ENCODE data around the gene SNX32. TPM values are rescaled to one million over a fixed set of nuclear protein-coding genes. Genes with fewer than 3 reads are reported as not detected.

Gene SNX32
- total and polyA plus RNA-seq, 9 of the 15 experiments (the other 6 are each of a cell fraction or from before 2014, with no cell fraction given), result 0.03 TPM; not detected in 7

DNA sequence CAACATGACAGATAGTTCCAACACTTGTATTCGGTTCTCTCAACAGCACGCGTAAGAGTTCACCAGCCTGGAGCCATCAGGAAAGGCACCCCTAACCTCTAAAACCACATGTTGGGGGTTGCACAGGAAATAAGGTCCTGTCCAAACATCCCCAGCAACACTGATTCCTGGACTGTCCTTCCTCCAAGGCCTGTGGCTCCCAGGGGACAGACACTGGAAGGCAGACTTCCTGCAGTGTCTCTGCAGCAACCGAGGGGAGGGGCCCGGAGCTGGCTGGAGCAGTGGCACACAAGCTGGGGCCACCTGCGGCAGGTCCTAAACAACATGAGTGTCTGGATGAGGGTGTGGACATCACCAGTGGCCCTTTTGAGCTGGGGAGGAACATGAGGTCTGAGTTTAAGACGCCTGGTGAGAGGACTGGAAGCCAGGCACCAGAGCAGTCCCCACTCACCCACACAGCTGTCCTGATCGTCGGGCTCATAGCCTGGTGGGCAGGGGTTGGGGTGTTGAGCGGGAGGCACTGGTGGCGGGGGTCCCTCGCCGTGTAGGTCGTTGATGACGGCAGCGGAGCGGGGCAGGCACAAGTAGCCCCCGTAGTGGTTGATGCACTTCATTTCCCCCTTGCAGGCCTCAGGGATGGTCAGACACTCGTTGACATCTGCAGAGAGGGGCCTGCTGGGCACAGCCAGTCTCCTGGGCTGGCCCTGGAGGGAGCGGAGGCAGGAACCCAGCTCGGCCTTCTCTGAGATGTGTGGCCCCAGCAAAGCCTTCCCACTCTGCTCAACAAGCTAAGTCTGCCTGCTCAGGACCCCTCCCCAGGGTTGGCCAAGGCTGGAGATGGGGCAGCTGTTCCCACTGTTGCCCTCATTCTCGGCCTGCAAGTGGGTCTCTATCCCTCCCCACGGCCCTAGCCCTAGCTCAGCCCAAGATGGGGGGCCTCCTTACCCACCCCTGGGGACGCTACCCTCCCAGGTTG is 37.2 kb downstream of the SNX32 start:
- no peaks in the 10 kb centered on the region for H3K9me1 ChIP-seq (ENCODE audit: control insufficient read depth, insufficient read depth, low read length)
- H3K4me2 ChIP-seq (ENCODE audit: insufficient read depth, low read length), result no peak overlapping the region
- H2AFZ ChIP-seq (ENCODE audit: low read depth, low read length), result 0 out of 2 replicates have a peak overlapping the region, but pooled peaks have one; percentile 24
- intact Hi-C loops (cut with micrococcal nuclease), result no loop called here
- H3K9me3 ChIP-seq (replicated peaks; ENCODE audit: control insufficient read depth, insufficient read depth, low read depth, low read length), result no peaks in the 10 kb centered on the region
- H3K27me3 ChIP-seq (ENCODE audit: control insufficient read depth in 2 of 2, insufficient read depth in 2 of 2, low read length in 2 of 2), result no peaks in the 10 kb centered on the region
- peaks cover 22% of the 10 kb centered on the region; the same call in 2 of the 3 replicates for H3K36me3 ChIP-seq (ENCODE audit: control insufficient read depth, insufficient read depth, low read length)
- H3K4me1 ChIP-seq (replicated peaks in 1 of 2; ENCODE audit: control insufficient read depth in 2 of 2, insufficient read depth in 2 of 2, low read length in 2 of 2), result peaks cover 23 to 62% of the 10 kb centered on the region in 2 experiments
- no peak overlapping the region; the same call in 2 of the 3 replicates for H3K27ac ChIP-seq (ENCODE audit: extremely low read depth, low read depth, low read length)
- no peak for ATAC-seq
- no peaks in the 10 kb centered on the region for H4K20me1 ChIP-seq (replicated peaks; ENCODE audit: control insufficient read depth, insufficient read depth, low read length)
- peak overlapping the region in 1 of 2 experiments; percentile 81; a peak in 2 of 4 replicates for H3K9ac ChIP-seq (ENCODE audit: insufficient read depth in 1 of 2, low read depth in 2 of 2, low read length in 2 of 2)
- no peak for FAIRE-seq
- no peak overlapping the region for H3K4me3 ChIP-seq
- CTCF ChIA-PET (ENCODE audit: low intra/inter-chr PET ratio), result no interaction called here
- WGBS (ENCODE audit: insufficient coverage, low coverage, missing lambda C conversion rate), result 62% methylated on average over 21 of the region's 24 CpGs
- in situ Hi-C loops (cut with MboI), result no loop called here
- DNase-seq (ENCODE audit: extremely low read depth in 1 of 4, low spot score in 3 of 4), result no peak
- no peaks in the 10 kb centered on the region for H3K79me2 ChIP-seq (ENCODE audit: control insufficient read depth, insufficient read depth, low read length)
- no TSS peak for BruUV-seq (replicated peaks)
- POLR2A ChIA-PET, result interaction anchor here (0.6 to 8.2 kb wide), 10 partner anchors 8 to 160 kb away, joined by 3 to 151 read pairs (median 4); partner anchors contain the start of genes CCDC85B, CFL1, CTSW and FIBP
- TF ChIP-seq SP1 (CRISPR knock-in tag; IDR thresholded peaks at IDR 0.05), result no peak
- TF ChIP-seq, protein P1, sequence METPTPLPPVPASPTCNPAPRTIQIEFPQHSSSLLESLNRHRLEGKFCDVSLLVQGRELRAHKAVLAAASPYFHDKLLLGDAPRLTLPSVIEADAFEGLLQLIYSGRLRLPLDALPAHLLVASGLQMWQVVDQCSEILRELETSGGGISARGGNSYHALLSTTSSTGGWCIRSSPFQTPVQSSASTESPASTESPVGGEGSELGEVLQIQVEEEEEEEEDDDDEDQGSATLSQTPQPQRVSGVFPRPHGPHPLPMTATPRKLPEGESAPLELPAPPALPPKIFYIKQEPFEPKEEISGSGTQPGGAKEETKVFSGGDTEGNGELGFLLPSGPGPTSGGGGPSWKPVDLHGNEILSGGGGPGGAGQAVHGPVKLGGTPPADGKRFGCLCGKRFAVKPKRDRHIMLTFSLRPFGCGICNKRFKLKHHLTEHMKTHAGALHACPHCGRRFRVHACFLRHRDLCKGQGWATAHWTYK (CRISPR knock-in tag; IDR thresholded peaks at IDR 0.05), result no peak
- TF ChIP-seq PCBP2 (IDR thresholded peaks at IDR 0.05; ENCODE audit: low read depth, low read length, poor library complexity, severe bottlenecking), result no peak
- no peak for TF ChIP-seq ZNF561 (CRISPR knock-in tag; conservative IDR thresholded peaks at IDR 0.05)
- TF ChIP-seq ZBTB1 (CRISPR knock-in tag; IDR thresholded peaks at IDR 0.05; ENCODE audit: borderline replicate concordance, low read depth), result peak; percentile 60; the same call in 1 of the 2 replicates
- TF ChIP-seq RBFOX2 (IDR thresholded peaks at IDR 0.05; ENCODE audit: low read depth, low read length), result no peak
- no peak for TF ChIP-seq GTF2A2 (tag; IDR thresholded peaks at IDR 0.05)
- TF ChIP-seq ZNF431 (CRISPR knock-in tag; IDR thresholded peaks at IDR 0.05), result no peak
- TF ChIP-seq, protein P2, sequence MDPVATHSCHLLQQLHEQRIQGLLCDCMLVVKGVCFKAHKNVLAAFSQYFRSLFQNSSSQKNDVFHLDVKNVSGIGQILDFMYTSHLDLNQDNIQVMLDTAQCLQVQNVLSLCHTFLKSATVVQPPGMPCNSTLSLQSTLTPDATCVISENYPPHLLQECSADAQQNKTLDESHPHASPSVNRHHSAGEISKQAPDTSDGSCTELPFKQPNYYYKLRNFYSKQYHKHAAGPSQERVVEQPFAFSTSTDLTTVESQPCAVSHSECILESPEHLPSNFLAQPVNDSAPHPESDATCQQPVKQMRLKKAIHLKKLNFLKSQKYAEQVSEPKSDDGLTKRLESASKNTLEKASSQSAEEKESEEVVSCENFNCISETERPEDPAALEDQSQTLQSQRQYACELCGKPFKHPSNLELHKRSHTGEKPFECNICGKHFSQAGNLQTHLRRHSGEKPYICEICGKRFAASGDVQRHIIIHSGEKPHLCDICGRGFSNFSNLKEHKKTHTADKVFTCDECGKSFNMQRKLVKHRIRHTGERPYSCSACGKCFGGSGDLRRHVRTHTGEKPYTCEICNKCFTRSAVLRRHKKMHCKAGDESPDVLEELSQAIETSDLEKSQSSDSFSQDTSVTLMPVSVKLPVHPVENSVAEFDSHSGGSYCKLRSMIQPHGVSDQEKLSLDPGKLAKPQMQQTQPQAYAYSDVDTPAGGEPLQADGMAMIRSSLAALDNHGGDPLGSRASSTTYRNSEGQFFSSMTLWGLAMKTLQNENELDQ (CRISPR knock-in tag; IDR thresholded peaks at IDR 0.05; ENCODE audit: borderline replicate concordance), result no peak
- TF ChIP-seq, protein P3, sequence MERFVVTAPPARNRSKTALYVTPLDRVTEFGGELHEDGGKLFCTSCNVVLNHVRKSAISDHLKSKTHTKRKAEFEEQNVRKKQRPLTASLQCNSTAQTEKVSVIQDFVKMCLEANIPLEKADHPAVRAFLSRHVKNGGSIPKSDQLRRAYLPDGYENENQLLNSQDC (CRISPR knock-in tag; IDR thresholded peaks at IDR 0.05), result no peak
- peak; percentile 87 for TF ChIP-seq RBM22 (IDR thresholded peaks at IDR 0.05; ENCODE audit: low read depth, low read length, poor library complexity, severe bottlenecking)
- no peak for TF ChIP-seq RBM15 (IDR thresholded peaks at IDR 0.05; ENCODE audit: insufficient read depth, low read length)
- TF ChIP-seq EZH2 (IDR thresholded peaks at IDR 0.05; ENCODE audit: borderline replicate concordance, low read depth, low read length), result no peak
- TF ChIP-seq POLR2G (IDR thresholded peaks at IDR 0.05; ENCODE audit: low read depth, low read length), result peak; percentile 45; the same call in 1 of the 2 replicates
- no peak for TF ChIP-seq ZNF263 (CRISPR knock-in tag; IDR thresholded peaks at IDR 0.05; ENCODE audit: borderline replicate concordance)
